ENCODE results near the gene PPM1L. TPM values are rescaled to one million over a fixed set of nuclear protein-coding genes. Genes with fewer than 3 reads are reported as not detected.

The PPM1L gene
- total RNA-seq, 1 donor from 2014 or later: 13.5 TPM

DNA sequence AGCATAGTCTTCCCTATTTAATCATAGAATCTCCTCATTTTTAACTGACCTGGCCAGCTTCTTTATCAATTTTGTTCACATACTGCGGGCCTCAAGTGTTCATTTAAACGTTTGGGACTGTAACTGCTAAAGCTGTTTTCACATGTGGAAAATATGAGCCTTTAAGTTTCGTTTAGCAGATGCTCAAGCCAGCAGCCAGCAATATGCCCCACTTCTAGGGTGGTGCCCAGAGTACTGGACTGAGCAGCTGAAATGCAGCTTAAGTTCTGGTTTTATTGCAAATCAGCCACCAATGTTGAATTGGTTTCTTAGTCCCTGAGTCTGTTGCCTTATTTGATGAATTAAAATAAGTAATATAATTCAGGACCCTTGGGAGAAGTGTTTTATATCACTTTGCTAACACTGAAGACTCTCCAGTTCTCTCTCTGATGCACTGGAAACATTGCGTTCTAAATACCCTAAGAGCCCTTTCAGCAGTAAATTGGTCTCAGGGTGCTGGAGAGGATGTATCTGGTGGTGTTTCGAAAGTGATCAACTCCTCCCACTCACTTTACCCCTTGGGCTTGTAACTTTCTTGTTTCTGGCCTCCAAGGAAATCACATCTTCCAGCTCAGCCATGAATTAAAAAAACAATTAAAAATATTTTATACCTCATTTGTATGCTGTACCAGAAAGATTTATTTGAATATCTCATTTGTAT is 287.5 kb downstream of the PPM1L start:
- Histone ChIP-seq H3K4me3 (no peak overlapping the region), H3K36me3 (no peaks in the 10 kb centered on the region), H3K4me1 (no peaks in the 10 kb centered on the region), H3K27ac (no peak overlapping the region), H3K27me3 (no peaks in the 10 kb centered on the region), H3K9me3 (no peaks in the 10 kb centered on the region)
- DNase-seq (no peak), ATAC-seq (no peak)
- intact Hi-C loops (cut with DNase I): no loop called here
- TF ChIP-seq, protein P1, sequence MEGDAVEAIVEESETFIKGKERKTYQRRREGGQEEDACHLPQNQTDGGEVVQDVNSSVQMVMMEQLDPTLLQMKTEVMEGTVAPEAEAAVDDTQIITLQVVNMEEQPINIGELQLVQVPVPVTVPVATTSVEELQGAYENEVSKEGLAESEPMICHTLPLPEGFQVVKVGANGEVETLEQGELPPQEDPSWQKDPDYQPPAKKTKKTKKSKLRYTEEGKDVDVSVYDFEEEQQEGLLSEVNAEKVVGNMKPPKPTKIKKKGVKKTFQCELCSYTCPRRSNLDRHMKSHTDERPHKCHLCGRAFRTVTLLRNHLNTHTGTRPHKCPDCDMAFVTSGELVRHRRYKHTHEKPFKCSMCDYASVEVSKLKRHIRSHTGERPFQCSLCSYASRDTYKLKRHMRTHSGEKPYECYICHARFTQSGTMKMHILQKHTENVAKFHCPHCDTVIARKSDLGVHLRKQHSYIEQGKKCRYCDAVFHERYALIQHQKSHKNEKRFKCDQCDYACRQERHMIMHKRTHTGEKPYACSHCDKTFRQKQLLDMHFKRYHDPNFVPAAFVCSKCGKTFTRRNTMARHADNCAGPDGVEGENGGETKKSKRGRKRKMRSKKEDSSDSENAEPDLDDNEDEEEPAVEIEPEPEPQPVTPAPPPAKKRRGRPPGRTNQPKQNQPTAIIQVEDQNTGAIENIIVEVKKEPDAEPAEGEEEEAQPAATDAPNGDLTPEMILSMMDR (IDR thresholded peaks at IDR 0.05): no peak

- Histone ChIP-seq H3K9me3 (no peaks in the 10 kb centered on the region), H3K27ac (no peak overlapping the region), H3K4me1 (no peaks in the 10 kb centered on the region), H3K27me3 (no peaks in the 10 kb centered on the region), H3K36me3 (no peaks in the 10 kb centered on the region), H3K4me3 (no peak overlapping the region)
- no peak for ATAC-seq
- TF ChIP-seq, protein P1 (IDR thresholded peaks at IDR 0.05): no peak
- intact Hi-C loops (cut with DNase I): no loop called here
- DNase-seq: no peak
Observed at GRCh38 chr3:161049683-161050248, 293.7 kb downstream of the PPM1L start.

DNA sequence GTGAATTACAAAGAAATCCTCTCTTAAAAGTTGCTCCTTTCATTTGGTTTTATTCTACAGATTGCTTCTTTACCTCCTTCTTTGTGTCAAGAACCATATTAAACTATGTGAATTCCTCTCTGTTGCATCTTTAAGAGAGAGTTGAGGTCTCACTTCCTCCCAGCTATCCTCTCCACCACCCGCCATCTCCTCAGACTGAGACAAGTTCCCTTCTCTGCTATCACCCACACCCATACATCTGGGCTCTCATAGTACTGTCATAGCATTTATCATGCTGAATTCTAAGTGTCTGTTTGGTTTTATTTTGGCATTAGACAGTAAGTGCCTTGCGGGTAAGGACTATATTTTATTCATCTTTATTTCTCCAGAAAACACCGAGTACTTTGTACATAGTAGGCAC is 294.9 kb downstream of the PPM1L start:
- Histone ChIP-seq H3K36me3 (no peaks in the 10 kb centered on the region), H3K4me3 (no peak overlapping the region), H3K27ac (no peak overlapping the region), H3K27me3 (no peaks in the 10 kb centered on the region), H3K4me1 (no peaks in the 10 kb centered on the region), H3K9me3 (no peaks in the 10 kb centered on the region)
- ATAC-seq (no peak), DNase-seq (no peak)
- intact Hi-C loops (cut with DNase I): no loop called here
- TF ChIP-seq, protein P1 (IDR thresholded peaks at IDR 0.05): no peak

GRCh38 chr3:161051856-161052255 is 295.8 kb downstream of the PPM1L start:
- intact Hi-C loops (cut with DNase I): no loop called here
- Histone ChIP-seq H3K27ac (no peak overlapping the region), H3K27me3 (no peaks in the 10 kb centered on the region), H3K4me3 (no peak overlapping the region), H3K9me3 (no peaks in the 10 kb centered on the region), H3K36me3 (no peaks in the 10 kb centered on the region), H3K4me1 (no peaks in the 10 kb centered on the region)
- TF ChIP-seq, protein P1 (IDR thresholded peaks at IDR 0.05): no peak
- no peak for ATAC-seq
- no peak for DNase-seq

DNA sequence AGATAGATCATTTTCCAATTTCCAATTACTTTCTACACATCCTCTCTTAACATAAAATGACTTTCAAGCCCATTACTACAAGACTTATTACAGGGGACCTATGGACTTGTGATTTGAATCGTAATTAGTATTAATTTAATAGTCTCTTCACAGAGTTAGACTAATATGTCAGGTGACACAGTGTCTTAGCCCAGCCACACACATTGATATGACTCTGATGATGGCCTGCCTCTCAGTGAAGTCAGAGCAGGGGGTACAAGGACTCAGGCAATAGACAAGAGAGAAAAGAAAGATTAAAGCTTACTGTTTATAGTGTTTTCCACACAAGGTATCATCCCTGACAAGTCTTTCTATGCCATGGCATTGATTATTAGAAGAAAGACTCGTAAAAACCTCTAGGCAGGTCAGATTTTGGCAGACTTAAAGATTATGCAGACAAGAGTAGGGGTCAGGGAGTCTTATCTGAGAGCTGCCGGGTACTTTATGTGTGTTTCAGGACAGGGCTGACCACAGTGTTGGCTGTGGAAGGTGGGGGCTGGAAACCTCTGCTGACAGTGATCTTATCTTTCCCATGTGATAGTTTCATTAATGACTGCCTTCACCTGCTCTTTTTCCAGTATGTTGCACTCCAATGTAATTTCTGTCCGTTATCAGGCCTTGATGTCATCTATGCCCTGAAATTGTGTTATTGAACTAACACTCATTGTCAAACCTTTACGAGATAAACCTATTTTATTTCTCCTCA is 299.0 kb downstream of the PPM1L start:
- H3K4me1 ChIP-seq: no peaks in the 10 kb centered on the region
- no peaks in the 10 kb centered on the region for H3K9me3 ChIP-seq
- H3K36me3 ChIP-seq: no peaks in the 10 kb centered on the region
- no peaks in the 10 kb centered on the region for H3K27me3 ChIP-seq
- TF ChIP-seq, protein P1 (IDR thresholded peaks at IDR 0.05): no peak
- no peak overlapping the region for H3K4me3 ChIP-seq
- intact Hi-C loops (cut with DNase I): no loop called here
- ATAC-seq (no peak), DNase-seq (no peak)
- H3K27ac ChIP-seq: no peak overlapping the region

Data from upper lobe of right lung (tissue), 1 donor.